HFFc6 (cell line): ENCODE results near the gene CELSR1. TPM values are rescaled to one million over a fixed set of nuclear protein-coding genes. Genes with fewer than 3 reads are reported as not detected.

Experiments
- DNase-seq: peaks from one replicate; pipeline ENCODE4 v3.0.0-alpha.2; 2018
- H3K27ac Mint-ChIP-seq: 2 replicates; pipeline ENCODE4 v1.8.0; 2020; ENCODE audit warnings: mild to moderate bottlenecking, mixed read lengths
- H3K27me3 Mint-ChIP-seq: 2 replicates; pipeline ENCODE4 v1.8.0; 2021; ENCODE audit warnings: mild to moderate bottlenecking, moderate library complexity, mixed read lengths; ENCODE audit not compliant: insufficient read depth
- H3K36me3 Mint-ChIP-seq: 2 replicates; pipeline ENCODE4 v1.8.0; 2021; ENCODE audit warnings: low read depth, mixed read lengths
- H3K4me1 Mint-ChIP-seq: 2 replicates; pipeline ENCODE4 v1.8.0; 2020; ENCODE audit warnings: low read depth, mixed read lengths
- H3K4me3 Mint-ChIP-seq: 2 replicates; pipeline ENCODE4 v1.8.0; 2020; ENCODE audit warnings: mild to moderate bottlenecking, moderate library complexity, mixed read lengths
- H3K9me3 Mint-ChIP-seq: 2 replicates; pipeline ENCODE4 v1.8.0; 2020; ENCODE audit warnings: mild to moderate bottlenecking, mixed read lengths
- CTCF ChIP-seq: fragments of 200-600 bp; sonication (generic); IDR thresholded peaks from 2 replicates; pipeline ENCODE4 v1.5.0; 2021; ENCODE audit warnings: antibody characterized with exemption, mild to moderate bottlenecking
- total RNA-seq, 6 experiments: library from RNA; stranded (reverse); fragmentation: NEBNext Ultra II Directional; extraction: Animal tissue kit (Norgen Biotek cat#: 25700); gene quantifications; 2 replicates in 1 of 6; 3 replicates in 5 of 6; pipeline ENCODE4 v1.2.3, GENCODE V29; 2021

Gene CELSR1
- total RNA-seq, 6 experiments from 2014 or later, result 4.7 to 8.2 (median 6.5) TPM

GRCh38 chr22:46335201-46336118, 202.0 kb downstream of the CELSR1 start, which contains the start of gene TRMU:
TSS of gene TRMU (plus strand) at chr22:46335714. CDS start at chr22:46335765, 51 bp downstream.
- peak within 1 kb of the TSS; percentile 97 for H3K4me3 Mint-ChIP-seq
- no peak for TF ChIP-seq CTCF

DNA sequence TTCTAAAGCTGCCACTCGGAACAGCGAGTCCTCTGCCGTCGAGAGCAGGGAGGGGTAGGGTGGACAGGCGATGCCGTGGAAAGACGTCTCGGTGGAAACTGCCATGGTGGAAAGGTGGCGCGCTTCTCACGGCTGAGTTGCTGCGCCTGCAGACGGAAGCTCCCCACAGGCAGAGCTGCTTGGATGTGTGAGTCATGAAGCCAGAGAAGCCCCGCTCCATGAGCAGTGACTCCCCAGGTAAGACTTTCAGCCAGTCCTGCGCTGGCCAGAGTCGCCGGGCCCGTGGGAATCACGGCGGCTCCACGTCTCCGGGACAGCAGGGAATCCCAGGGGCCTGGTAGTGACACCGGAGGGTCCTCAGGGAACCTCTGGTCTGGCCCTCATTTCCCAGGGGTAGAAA, 205.9 kb downstream of the CELSR1 start:
- H3K27ac Mint-ChIP-seq, result no peak overlapping the region
- peaks cover 12% of the 10 kb centered on the region for H3K4me1 Mint-ChIP-seq
- no peak overlapping the region for H3K4me3 Mint-ChIP-seq
- peaks cover 16% of the 10 kb centered on the region; the same call in 1 of the 2 replicates for H3K36me3 Mint-ChIP-seq
- DNase-seq, result no peak
- TF ChIP-seq CTCF, result no peak
- no peaks in the 10 kb centered on the region for H3K9me3 Mint-ChIP-seq
- peaks cover 4% of the 10 kb centered on the region; the same call in 1 of the 2 replicates for H3K27me3 Mint-ChIP-seq

More at GRCh38 chr22:46335201-46336118, 202.0 kb downstream of the CELSR1 start, which contains the start of gene TRMU:
- Mint-ChIP-seq H3K4me1 (peaks cover 19% of the 10 kb centered on the region), H3K9me3 (no peaks in the 10 kb centered on the region), H3K36me3 (peaks cover 20% of the 10 kb centered on the region; the same call in 1 of the 2 replicates), H3K27ac (peak within 1 kb of the TSS; percentile 93), H3K27me3 (peaks cover 6% of the 10 kb centered on the region; the same call in 1 of the 2 replicates)
- DNase-seq, result peak; percentile 78

DNA sequence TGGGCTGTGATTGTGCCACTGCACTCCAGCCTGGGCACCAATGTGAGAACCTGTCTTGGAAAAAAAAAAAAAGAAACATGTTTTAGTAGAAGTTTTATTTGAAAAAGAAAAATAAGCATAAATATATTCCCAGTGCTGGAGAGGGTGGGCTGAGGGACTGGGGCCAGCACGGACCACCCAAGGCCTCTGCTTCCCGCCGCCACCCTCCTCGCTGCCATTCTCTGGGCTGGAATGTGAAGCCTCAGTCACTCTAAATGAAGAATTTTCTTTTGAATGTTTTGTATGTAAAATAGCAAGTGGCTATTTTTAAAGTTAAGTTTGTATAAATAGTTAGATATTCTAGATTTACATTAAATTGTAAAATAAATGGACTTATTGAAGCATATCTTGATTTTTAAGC, 207.0 kb downstream of the CELSR1 start:
- H3K36me3 Mint-ChIP-seq, result peaks cover 19% of the 10 kb centered on the region; the same call in 1 of the 2 replicates
- DNase-seq, result no peak
- H3K9me3 Mint-ChIP-seq, result no peaks in the 10 kb centered on the region
- no peak overlapping the region for H3K4me3 Mint-ChIP-seq
- TF ChIP-seq CTCF, result no peak
- H3K27me3 Mint-ChIP-seq, result peaks cover 4% of the 10 kb centered on the region
- H3K27ac Mint-ChIP-seq, result no peak overlapping the region
- peaks cover 9% of the 10 kb centered on the region; the same call in 1 of the 2 replicates for H3K4me1 Mint-ChIP-seq

DNA sequence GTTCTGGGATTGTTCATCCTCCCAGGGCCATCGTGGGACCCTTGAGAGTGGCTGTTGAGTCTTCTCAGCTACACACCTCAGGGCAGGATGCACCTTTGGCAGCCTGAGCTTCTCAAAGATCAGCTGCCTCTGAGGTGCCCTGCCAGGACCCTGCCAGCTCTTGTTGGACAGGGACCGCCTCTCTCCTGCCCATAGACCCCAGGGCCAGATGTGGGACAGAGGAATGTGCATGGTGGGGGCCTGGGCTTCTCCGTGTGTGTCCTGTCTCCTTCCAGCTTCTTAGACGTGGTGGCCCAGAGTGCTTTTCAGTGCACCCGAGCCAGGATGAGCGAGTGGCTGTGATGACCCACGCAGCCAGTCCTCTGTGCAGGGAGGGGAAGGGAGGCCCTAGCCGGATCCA, 207.8 kb downstream of the CELSR1 start:
- H3K27ac Mint-ChIP-seq, result no peak overlapping the region
- H3K27me3 Mint-ChIP-seq, result peaks cover 4% of the 10 kb centered on the region
- TF ChIP-seq CTCF, result no peak
- no peaks in the 10 kb centered on the region for H3K9me3 Mint-ChIP-seq
- H3K36me3 Mint-ChIP-seq, result peaks cover 18% of the 10 kb centered on the region; the same call in 1 of the 2 replicates
- H3K4me1 Mint-ChIP-seq, result peaks cover 4% of the 10 kb centered on the region; the same call in 1 of the 2 replicates
- DNase-seq, result no peak
- H3K4me3 Mint-ChIP-seq, result no peak overlapping the region

GRCh38 chr22:46328797-46329196, 208.6 kb downstream of the CELSR1 start:
- no peak for TF ChIP-seq CTCF
- Mint-ChIP-seq H3K9me3 (no peaks in the 10 kb centered on the region), H3K4me3 (no peak overlapping the region), H3K36me3 (peaks cover 13% of the 10 kb centered on the region; the same call in 1 of the 2 replicates), H3K27ac (no peak overlapping the region), H3K27me3 (peaks cover 4% of the 10 kb centered on the region), H3K4me1 (no peaks in the 10 kb centered on the region)
- no peak for DNase-seq
